Omental fat pad (tissue), 4 donors: Measurements from ENCODE around the gene SETD1A. TPM values are rescaled to one million over a fixed set of nuclear protein-coding genes. Genes with fewer than 3 reads are reported as not detected.

ENCODE experiments used
- ATAC-seq: fragments of 150-250 bp; one replicate; pipeline ENCODE4 v1.9.1; 2016; ENCODE audit warnings: mild to moderate bottlenecking, moderate library complexity; ENCODE audit not compliant: low FRiP score
- DNase-seq: peaks from one replicate; pipeline ENCODE4 v3.0.0-alpha.2; 2019; ENCODE audit warnings: low spot score
- total RNA-seq, 4 donors: library from RNA; depleted of rRNA; stranded (reverse); fragments of >200 nt; gene quantifications; one replicate each; pipeline ENCODE4 v1.1.0, GENCODE V29; 2016
- TF ChIP-seq, protein P1 (sequence below), 3 donors: fragments of 450-650 bp; IDR thresholded peaks; one replicate each; pipeline ENCODE4 v1.5.1; 2016 to 2017; ENCODE audit warnings: antibody characterized with exemption in 3 of 3, mild to moderate bottlenecking in 3 of 3, moderate library complexity in 2 of 3

Gene SETD1A
- total RNA-seq, 4 donors from 2014 or later, result 5.3 to 13.6 (median 9.2) TPM

DNA sequence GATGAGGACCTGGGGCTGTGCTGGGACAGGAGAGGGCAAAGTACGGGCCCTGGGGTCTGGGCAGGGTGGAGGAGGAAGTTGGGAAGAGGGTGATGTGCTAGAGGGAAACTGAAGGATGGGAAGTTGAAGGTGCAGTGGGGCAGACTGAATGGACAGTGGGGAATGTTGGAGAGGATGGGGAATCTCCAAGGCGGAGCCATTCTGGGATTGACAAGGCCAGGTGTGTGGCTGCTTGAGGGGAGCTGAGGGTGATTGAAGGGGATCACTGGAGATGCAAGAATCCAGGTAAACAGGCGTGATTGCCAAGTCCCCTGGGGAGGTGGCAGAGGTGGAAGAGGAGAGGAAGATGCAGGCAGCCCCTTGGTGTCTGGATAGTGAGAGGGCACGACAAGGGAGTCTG, 18.9 kb downstream of the SETD1A start:
- TF ChIP-seq, protein P1, sequence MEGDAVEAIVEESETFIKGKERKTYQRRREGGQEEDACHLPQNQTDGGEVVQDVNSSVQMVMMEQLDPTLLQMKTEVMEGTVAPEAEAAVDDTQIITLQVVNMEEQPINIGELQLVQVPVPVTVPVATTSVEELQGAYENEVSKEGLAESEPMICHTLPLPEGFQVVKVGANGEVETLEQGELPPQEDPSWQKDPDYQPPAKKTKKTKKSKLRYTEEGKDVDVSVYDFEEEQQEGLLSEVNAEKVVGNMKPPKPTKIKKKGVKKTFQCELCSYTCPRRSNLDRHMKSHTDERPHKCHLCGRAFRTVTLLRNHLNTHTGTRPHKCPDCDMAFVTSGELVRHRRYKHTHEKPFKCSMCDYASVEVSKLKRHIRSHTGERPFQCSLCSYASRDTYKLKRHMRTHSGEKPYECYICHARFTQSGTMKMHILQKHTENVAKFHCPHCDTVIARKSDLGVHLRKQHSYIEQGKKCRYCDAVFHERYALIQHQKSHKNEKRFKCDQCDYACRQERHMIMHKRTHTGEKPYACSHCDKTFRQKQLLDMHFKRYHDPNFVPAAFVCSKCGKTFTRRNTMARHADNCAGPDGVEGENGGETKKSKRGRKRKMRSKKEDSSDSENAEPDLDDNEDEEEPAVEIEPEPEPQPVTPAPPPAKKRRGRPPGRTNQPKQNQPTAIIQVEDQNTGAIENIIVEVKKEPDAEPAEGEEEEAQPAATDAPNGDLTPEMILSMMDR (IDR thresholded peaks at IDR 0.05), result no peak
- ATAC-seq (no peak), DNase-seq (no peak)

DNA sequence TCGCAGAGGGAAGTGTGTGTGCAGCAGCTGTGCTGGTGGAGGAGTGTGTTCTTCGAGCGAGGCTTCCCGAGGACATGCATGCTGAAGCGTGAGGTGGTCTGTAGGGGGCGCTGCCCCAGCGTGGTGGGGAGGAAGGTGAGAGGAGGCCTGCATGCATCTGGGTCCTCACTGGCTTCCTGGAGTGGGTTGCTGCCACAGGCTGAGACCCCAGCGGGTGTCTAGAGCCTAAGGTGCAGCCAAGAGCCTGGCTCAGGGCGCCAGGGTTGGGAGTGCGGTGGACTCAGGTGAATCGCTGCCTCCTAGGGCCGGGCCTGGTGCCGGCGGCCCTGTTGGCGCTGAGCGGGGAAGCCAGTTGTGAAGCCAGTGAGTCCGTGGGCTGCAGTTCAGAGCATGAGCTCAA, 19.9 kb downstream of the SETD1A start:
- DNase-seq, result no peak
- TF ChIP-seq, protein P1 (IDR thresholded peaks at IDR 0.05), result no peak
- no peak for ATAC-seq

DNA sequence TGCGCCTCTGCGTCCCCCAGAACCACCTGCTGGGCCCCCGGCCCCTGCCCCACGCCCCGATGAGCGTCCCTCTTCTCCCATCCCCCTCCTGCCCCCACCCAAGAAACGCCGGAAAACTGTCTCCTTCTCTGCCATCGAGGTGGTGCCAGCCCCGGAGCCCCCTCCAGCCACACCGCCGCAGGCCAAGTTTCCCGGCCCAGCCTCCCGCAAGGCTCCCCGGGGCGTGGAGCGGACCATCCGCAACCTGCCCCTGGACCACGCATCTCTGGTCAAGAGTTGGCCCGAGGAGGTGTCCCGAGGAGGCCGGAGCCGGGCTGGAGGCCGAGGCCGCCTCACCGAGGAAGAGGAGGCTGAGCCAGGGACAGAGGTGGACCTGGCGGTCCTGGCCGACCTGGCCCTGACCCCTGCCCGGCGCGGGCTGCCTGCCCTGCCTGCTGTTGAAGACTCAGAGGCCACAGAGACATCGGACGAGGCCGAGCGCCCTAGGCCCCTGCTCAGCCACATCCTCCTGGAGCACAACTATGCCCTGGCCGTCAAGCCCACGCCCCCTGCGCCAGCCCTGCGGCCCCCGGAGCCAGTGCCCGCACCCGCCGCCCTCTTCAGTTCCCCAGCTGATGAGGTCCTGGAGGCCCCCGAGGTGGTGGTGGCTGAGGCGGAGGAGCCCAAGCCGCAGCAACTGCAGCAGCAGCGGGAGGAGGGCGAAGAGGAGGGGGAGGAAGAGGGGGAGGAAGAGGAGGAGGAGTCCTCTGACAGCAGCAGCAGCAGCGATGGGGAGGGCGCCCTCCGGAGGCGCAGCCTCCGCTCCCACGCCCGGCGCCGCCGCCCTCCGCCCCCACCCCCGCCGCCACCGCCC, 21.8 kb downstream of the SETD1A start:
- ATAC-seq, result no peak
- DNase-seq, result no peak
- TF ChIP-seq, protein P1 (IDR thresholded peaks at IDR 0.05), result no peak

DNA sequence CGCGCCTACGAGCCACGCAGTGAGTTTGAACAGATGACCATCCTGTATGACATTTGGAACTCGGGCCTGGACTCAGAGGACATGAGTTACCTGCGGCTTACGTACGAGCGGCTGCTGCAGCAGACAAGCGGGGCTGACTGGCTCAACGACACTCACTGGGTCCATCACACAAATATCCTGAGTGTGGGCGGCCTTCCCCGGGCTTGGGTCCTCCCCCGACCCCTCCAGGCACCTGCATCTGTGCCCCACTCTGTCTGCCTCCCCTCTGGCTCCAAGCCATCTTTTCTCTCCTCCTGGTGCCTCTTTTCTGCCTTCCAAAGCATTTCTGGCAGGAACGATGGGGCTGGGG, 22.4 kb downstream of the SETD1A start:
- DNase-seq, result no peak
- ATAC-seq, result no peak
- TF ChIP-seq, protein P1 (IDR thresholded peaks at IDR 0.05), result no peak

DNA sequence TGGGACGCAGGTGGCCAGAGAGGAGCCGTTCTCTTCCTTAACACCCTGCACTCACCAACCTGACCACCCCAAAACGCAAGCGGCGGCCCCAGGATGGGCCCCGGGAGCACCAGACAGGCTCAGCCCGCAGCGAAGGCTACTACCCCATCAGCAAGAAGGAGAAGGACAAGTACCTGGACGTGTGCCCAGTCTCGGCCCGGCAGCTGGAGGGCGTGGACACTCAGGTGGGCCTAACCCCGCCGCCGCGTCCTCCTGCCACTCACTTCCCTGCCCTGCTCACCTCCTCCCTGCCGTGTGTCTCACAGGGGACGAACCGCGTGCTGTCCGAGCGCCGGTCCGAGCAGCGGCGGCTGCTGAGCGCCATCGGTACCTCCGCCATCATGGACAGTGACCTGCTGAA, 22.9 kb downstream of the SETD1A start:
- no peak for ATAC-seq
- DNase-seq, result no peak
- TF ChIP-seq, protein P1 (IDR thresholded peaks at IDR 0.05), result no peak

DNA sequence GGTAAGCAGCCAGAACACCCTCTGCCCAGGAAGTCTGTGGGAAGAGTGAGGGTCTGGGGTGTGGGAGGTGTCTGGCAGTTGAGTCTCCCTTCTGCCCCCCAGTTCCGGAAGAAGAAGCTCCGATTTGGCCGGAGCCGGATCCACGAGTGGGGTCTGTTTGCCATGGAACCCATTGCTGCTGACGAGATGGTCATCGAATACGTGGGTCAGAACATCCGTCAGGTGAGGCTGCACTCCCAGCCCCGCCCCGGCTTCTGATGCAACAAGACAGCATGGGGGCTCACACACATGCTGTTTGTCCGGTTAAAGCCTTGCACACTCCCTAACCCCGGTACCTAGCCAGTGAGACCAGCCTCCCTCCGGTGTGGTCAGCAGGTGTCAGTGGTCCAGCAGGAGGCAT, 23.4 kb downstream of the SETD1A start:
- TF ChIP-seq, protein P1 (IDR thresholded peaks at IDR 0.05), result no peak
- DNase-seq, result no peak
- no peak for ATAC-seq
